ENCODE data around the gene GPR146. TPM values are rescaled to one million over a fixed set of nuclear protein-coding genes. Genes with fewer than 3 reads are reported as not detected.

GPR146 gene
- total RNA-seq, 1 donor from 2014 or later: 0.79 TPM

GRCh38 chr7:1045069-1046063 lies 1.0 kb downstream of the GPR146 start:
- H3K27ac ChIP-seq: peak overlapping the region; percentile 95
- H3K4me2 ChIP-seq: peak overlapping the region; percentile 93
- DNase-seq (ENCODE audit: low spot score): no peak
- H3K36me3 ChIP-seq: no peaks in the 10 kb centered on the region
- Mint-ChIP-seq H3K27me3 (ENCODE audit: insufficient read depth, low read depth) (peaks cover 5% of the 10 kb centered on the region), H3K4me1 (peaks cover 74% of the 10 kb centered on the region), H3K27ac (peak overlapping the region; percentile 22), H3K9me3 (no peaks in the 10 kb centered on the region), H3K4me3 (peak overlapping the region; percentile 92), H3K36me3 (no peaks in the 10 kb centered on the region)
- H3K4me1 ChIP-seq: peaks cover 55% of the 10 kb centered on the region
- no peak for TF ChIP-seq EZH2 (IDR thresholded peaks at IDR 0.05)
- TF ChIP-seq EZH2phosphoT487 (IDR thresholded peaks at IDR 0.05): no peak
- TF ChIP-seq CTCF (IDR thresholded peaks at IDR 0.05): no peak
- no peaks in the 10 kb centered on the region for H3K9me3 ChIP-seq (ENCODE audit: low read depth)
- peaks cover 44% of the 10 kb centered on the region for H3F3A ChIP-seq (ENCODE audit: low read depth)
- H3K79me2 ChIP-seq (ENCODE audit: low read depth): peaks cover 48% of the 10 kb centered on the region
- peaks cover 39% of the 10 kb centered on the region for H4K20me1 ChIP-seq (ENCODE audit: low read depth)
- H2AFZ ChIP-seq (replicated peaks): no peak overlapping the region
- H3K27me3 ChIP-seq: no peaks in the 10 kb centered on the region
- H3K4me3 ChIP-seq: peak overlapping the region; percentile 82
- no peak overlapping the region for H3K9ac ChIP-seq

- Histone ChIP-seq H3K4me2 (peak overlapping the region; percentile 24), H3K4me1 (peaks cover 44% of the 10 kb centered on the region), H3F3A (ENCODE audit: low read depth) (peaks cover 41% of the 10 kb centered on the region), H2AFZ (replicated peaks) (no peak overlapping the region), H4K20me1 (ENCODE audit: low read depth) (peaks cover 39% of the 10 kb centered on the region), H3K27ac (peak overlapping the region; percentile 2), H3K36me3 (no peaks in the 10 kb centered on the region), H3K79me2 (ENCODE audit: low read depth) (peaks cover 44% of the 10 kb centered on the region), H3K27me3 (no peaks in the 10 kb centered on the region), H3K4me3 (no peak overlapping the region), H3K9ac (no peak overlapping the region), H3K9me3 (ENCODE audit: low read depth) (no peaks in the 10 kb centered on the region)
- Mint-ChIP-seq H3K27me3 (ENCODE audit: insufficient read depth, low read depth) (peaks cover 3% of the 10 kb centered on the region), H3K27ac (peak overlapping the region; percentile 50), H3K36me3 (no peaks in the 10 kb centered on the region), H3K9me3 (no peaks in the 10 kb centered on the region), H3K4me3 (peak overlapping the region; percentile 38), H3K4me1 (peaks cover 68% of the 10 kb centered on the region)
- DNase-seq (ENCODE audit: low spot score): no peak
- TF ChIP-seq CTCF (IDR thresholded peaks at IDR 0.05) (no peak), EZH2 (IDR thresholded peaks at IDR 0.05) (no peak), EZH2phosphoT487 (IDR thresholded peaks at IDR 0.05) (no peak)
Measured at GRCh38 chr7:1046722-1047679, 2.7 kb downstream of the GPR146 start.

GRCh38 chr7:1049006-1049741 lies 4.8 kb downstream of the GPR146 start:
- H3K4me3 Mint-ChIP-seq: no peak overlapping the region
- peaks cover 65% of the 10 kb centered on the region for H3K4me1 Mint-ChIP-seq
- H2AFZ ChIP-seq (replicated peaks): no peak overlapping the region
- H3K36me3 ChIP-seq: no peaks in the 10 kb centered on the region
- no peaks in the 10 kb centered on the region for H3K36me3 Mint-ChIP-seq
- H3K4me3 ChIP-seq: no peak overlapping the region
- DNase-seq (ENCODE audit: low spot score): no peak
- peaks cover 56% of the 10 kb centered on the region for H3K4me1 ChIP-seq
- H3F3A ChIP-seq (ENCODE audit: low read depth): peaks cover 41% of the 10 kb centered on the region
- peaks cover 39% of the 10 kb centered on the region for H4K20me1 ChIP-seq (ENCODE audit: low read depth)
- no peak overlapping the region for H3K27ac ChIP-seq
- TF ChIP-seq EZH2phosphoT487 (IDR thresholded peaks at IDR 0.05) (no peak), CTCF (IDR thresholded peaks at IDR 0.05) (no peak), EZH2 (IDR thresholded peaks at IDR 0.05) (no peak)
- no peak overlapping the region for H3K9ac ChIP-seq
- H3K27ac Mint-ChIP-seq: no peak overlapping the region
- H3K9me3 ChIP-seq (ENCODE audit: low read depth): no peaks in the 10 kb centered on the region
- peaks cover 36% of the 10 kb centered on the region for H3K79me2 ChIP-seq (ENCODE audit: low read depth)
- H3K9me3 Mint-ChIP-seq: no peaks in the 10 kb centered on the region
- no peak overlapping the region for H3K4me2 ChIP-seq
- peaks cover 8% of the 10 kb centered on the region for H3K27me3 Mint-ChIP-seq (ENCODE audit: insufficient read depth, low read depth)
- H3K27me3 ChIP-seq: no peaks in the 10 kb centered on the region

Data from neural progenitor cell (in vitro differentiated cells).